ENCODE measurements around the gene MSGN1. TPM values are rescaled to one million over a fixed set of nuclear protein-coding genes. Genes with fewer than 3 reads are reported as not detected.

The MSGN1 gene
- total RNA-seq, 1 donor from 2014 or later: 0.42 TPM

DNA sequence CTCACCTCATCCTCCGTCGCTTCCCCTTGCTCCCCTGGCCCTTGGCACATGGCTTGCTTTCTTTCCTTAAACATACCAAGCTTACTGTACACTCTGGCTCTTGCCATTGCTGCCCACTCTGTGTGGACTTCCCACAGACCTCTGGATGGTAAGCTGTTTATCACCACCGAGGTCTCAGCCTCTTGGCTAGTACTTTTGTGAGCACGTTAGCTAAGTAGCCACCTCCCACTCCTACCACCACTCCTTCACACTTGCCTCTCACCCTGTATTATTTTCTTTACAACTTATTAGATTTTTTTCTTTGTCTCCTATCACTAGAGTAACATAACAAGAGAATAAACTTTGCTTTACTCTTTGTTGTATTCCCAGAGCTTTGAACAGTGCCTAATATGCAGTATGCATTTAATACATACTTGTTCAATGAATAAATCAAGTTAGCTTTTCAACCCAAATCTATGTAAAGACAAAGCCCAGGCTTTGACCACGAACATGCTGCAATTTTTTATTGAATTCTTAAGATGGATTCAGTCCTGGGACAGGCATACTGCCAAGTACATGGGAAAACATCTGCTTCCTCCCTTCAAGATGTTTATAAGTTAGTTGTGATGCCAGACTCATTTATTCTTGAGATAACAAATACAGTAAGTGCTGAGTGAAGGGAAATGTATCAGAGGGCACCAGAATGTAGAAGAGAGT lies 25.0 kb upstream of the MSGN1 start:
- TF ChIP-seq, protein P1, sequence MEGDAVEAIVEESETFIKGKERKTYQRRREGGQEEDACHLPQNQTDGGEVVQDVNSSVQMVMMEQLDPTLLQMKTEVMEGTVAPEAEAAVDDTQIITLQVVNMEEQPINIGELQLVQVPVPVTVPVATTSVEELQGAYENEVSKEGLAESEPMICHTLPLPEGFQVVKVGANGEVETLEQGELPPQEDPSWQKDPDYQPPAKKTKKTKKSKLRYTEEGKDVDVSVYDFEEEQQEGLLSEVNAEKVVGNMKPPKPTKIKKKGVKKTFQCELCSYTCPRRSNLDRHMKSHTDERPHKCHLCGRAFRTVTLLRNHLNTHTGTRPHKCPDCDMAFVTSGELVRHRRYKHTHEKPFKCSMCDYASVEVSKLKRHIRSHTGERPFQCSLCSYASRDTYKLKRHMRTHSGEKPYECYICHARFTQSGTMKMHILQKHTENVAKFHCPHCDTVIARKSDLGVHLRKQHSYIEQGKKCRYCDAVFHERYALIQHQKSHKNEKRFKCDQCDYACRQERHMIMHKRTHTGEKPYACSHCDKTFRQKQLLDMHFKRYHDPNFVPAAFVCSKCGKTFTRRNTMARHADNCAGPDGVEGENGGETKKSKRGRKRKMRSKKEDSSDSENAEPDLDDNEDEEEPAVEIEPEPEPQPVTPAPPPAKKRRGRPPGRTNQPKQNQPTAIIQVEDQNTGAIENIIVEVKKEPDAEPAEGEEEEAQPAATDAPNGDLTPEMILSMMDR (IDR thresholded peaks at IDR 0.05): no peak
- peaks cover 33% of the 10 kb centered on the region for H3K4me1 Mint-ChIP-seq
- H3K27me3 Mint-ChIP-seq: no peaks in the 10 kb centered on the region
- ChIA-PET POLR2A (interaction anchor here (0.7 kb wide), 2 partner anchors 10 to 37 kb away, joined by 3 to 4 read pairs; partner anchors contain the start of genes GEN1 and SMC6), CTCF (interaction anchor here (1.1 kb wide), 1 partner anchor 37 kb away, joined by 3 read pairs; no protein-coding TSS in a partner anchor)
- H3K36me3 Mint-ChIP-seq (ENCODE audit: low read depth): no peaks in the 10 kb centered on the region
- intact Hi-C loops (cut with micrococcal nuclease): no loop called here
- no peaks in the 10 kb centered on the region for H3K9me3 Mint-ChIP-seq
- no peak overlapping the region for H3K27ac Mint-ChIP-seq
- DNase-seq (no peak), ATAC-seq (ENCODE audit: low read depth) (no peak)
- H3K4me3 Mint-ChIP-seq: no peak overlapping the region

DNA sequence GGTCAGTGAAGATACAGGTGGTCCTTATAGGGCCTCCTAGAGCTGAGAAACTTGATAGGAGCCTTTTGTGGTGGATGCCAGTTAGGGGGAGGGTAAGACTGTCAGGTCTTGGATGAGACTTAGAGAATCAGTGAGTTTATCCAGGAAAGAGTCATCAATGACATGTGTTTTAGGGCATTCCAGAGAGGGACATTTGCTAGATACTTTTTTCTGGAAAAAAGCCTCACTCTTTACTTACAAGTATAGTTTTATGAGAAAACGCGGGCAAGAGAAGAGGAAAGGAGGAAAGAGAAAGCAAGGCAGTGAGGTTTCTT lies 24.5 kb upstream of the MSGN1 start:
- ChIA-PET POLR2A (interaction anchor here (0.7 kb wide), 1 partner anchor 10 kb away, joined by 3 read pairs; no protein-coding TSS in a partner anchor), CTCF (interaction anchor here (1.1 kb wide), 1 partner anchor 36 kb away, joined by 3 read pairs; no protein-coding TSS in a partner anchor)
- Mint-ChIP-seq H3K36me3 (ENCODE audit: low read depth) (no peaks in the 10 kb centered on the region), H3K27me3 (no peaks in the 10 kb centered on the region), H3K4me1 (peaks cover 30% of the 10 kb centered on the region), H3K27ac (no peak overlapping the region), H3K4me3 (no peak overlapping the region), H3K9me3 (no peaks in the 10 kb centered on the region)
- TF ChIP-seq, protein P1 (IDR thresholded peaks at IDR 0.05): no peak
- no peak for DNase-seq
- no peak for ATAC-seq (ENCODE audit: low read depth)
- intact Hi-C loops (cut with micrococcal nuclease): no loop called here

DNA sequence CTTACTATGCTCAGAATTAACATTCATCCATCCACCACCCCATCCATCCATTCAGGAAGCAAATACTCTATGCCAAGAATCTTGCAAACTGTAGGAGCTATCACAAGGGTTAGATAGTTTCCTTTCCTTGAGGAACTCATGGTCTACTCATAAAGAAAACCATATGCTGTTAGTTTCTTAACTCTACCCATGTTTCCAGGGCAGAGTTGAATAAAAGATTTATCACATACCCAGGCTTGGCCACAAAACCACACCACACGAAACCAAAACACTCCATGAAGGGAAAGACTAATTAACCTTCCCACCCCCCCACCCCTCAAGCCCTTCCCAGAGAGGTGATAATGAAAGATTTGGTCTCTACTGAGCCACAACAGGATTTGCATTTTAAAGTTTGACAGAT lies 23.7 kb upstream of the MSGN1 start:
- Mint-ChIP-seq H3K4me3 (no peak overlapping the region), H3K36me3 (ENCODE audit: low read depth) (no peaks in the 10 kb centered on the region), H3K27me3 (no peaks in the 10 kb centered on the region), H3K9me3 (no peaks in the 10 kb centered on the region), H3K4me1 (peaks cover 29% of the 10 kb centered on the region), H3K27ac (no peak overlapping the region)
- DNase-seq (no peak), ATAC-seq (ENCODE audit: low read depth) (no peak)
- CTCF ChIA-PET: interaction anchor here (0.7 kb wide), 1 partner anchor 35 kb away, joined by 3 read pairs; no protein-coding TSS in a partner anchor
- POLR2A ChIA-PET: interaction anchor here (1.7 to 4.3 kb wide), 3 partner anchors 12 to 39 kb away, joined by 5 to 20 read pairs (median 6); partner anchors contain the start of genes GEN1 and SMC6
- TF ChIP-seq, protein P1 (IDR thresholded peaks at IDR 0.05): no peak
- intact Hi-C loops (cut with micrococcal nuclease): no loop called here

DNA sequence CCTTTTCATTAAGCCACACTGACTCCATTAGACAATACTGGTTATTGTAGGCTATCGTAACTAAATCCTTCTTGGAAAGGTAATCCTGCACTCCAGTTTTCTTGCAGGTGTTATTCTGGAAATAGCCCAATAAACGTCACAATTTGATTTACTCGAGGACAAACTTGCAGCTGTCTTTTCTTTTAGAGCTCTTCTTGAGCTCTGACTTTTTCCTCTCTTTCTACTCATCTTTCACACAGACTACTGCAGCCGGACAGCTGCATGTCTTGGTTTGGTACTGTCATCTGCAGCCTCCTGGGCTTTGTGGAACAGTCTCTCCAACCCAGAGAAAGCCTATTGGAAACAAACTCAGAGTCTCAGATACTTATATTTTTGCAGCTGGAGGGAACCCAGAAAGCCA lies 23.0 kb upstream of the MSGN1 start:
- no peak overlapping the region for H3K4me3 Mint-ChIP-seq
- DNase-seq (no peak), ATAC-seq (ENCODE audit: low read depth) (no peak)
- peak overlapping the region; percentile 13 for H3K27ac Mint-ChIP-seq
- ChIA-PET POLR2A (interaction anchor here (1.7 to 4.3 kb wide), 3 partner anchors 12 to 39 kb away, joined by 5 to 20 read pairs (median 6); partner anchors contain the start of genes GEN1 and SMC6), CTCF (interaction anchor here (0.7 kb wide), 1 partner anchor 34 kb away, joined by 3 read pairs; no protein-coding TSS in a partner anchor)
- H3K9me3 Mint-ChIP-seq: no peaks in the 10 kb centered on the region
- no peaks in the 10 kb centered on the region for H3K36me3 Mint-ChIP-seq (ENCODE audit: low read depth)
- TF ChIP-seq, protein P1 (IDR thresholded peaks at IDR 0.05): no peak
- intact Hi-C loops (cut with micrococcal nuclease): loop anchor here (1.0 kb wide), 1 partner anchor 11 kb away; no protein-coding TSS in a partner anchor
- H3K27me3 Mint-ChIP-seq: no peaks in the 10 kb centered on the region
- peaks cover 26% of the 10 kb centered on the region for H3K4me1 Mint-ChIP-seq

DNA sequence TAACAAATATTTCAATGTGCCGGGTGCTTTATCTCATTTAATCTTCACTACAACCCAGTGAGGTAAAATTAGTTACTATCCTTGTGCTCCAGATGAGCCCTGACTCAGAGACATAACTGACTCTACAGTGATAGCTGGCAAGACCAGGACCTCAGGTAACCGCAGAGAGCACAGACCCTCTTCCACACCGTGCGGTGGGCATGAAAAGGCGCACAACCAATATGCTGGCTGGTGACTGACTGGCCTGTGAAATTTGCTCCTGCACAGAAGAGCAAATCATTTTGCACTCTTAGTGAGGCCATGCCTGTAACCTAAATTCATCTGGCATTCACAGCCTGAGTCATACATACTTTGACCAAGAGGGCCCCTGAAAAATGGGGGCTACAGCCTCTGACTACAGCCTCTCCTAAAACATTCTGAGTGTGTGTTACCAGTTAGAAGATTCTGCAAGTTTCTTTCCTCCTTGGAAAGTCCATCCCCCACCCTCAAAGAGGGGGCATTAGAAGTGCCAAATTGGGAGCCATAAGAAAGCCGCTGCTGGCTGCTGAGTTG lies 22.4 kb upstream of the MSGN1 start:
- no peak overlapping the region for H3K4me3 Mint-ChIP-seq
- H3K4me1 Mint-ChIP-seq: peaks cover 26% of the 10 kb centered on the region
- ChIA-PET CTCF (no interaction called here), POLR2A (interaction anchor here (1.7 to 4.3 kb wide), 5 partner anchors 11 to 40 kb away, joined by 5 to 20 read pairs (median 6); partner anchors contain the start of genes GEN1 and SMC6)
- DNase-seq (no peak), ATAC-seq (ENCODE audit: low read depth) (no peak)
- TF ChIP-seq, protein P1 (IDR thresholded peaks at IDR 0.05): no peak
- no peaks in the 10 kb centered on the region for H3K36me3 Mint-ChIP-seq (ENCODE audit: low read depth)
- intact Hi-C loops (cut with micrococcal nuclease): loop anchor here (1.0 kb wide), 1 partner anchor 10 kb away; no protein-coding TSS in a partner anchor
- no peaks in the 10 kb centered on the region for H3K9me3 Mint-ChIP-seq
- H3K27me3 Mint-ChIP-seq: no peaks in the 10 kb centered on the region
- no peak overlapping the region for H3K27ac Mint-ChIP-seq

All from activated B cell treated with CpG ODN at 0.5 μM for 24 hours (primary cell).